Right forelimb (tissue), 1 donor: ENCODE results near the gene SLC4A1.
"Not testable (repeated sequence)": the region's sequence is repeated elsewhere in the genome, so short reads cannot be mapped to it uniquely, and the experiment has no call there.

ENCODE experiments used
- DNase-seq: peaks from one replicate; pipeline ENCODE4 v3.0.0-alpha.2; 2018

SLC4A1 gene

GRCh38 chr17:44255915-44256314 lies 12.0 kb downstream of the SLC4A1 start:
- DNase-seq: no peak

GRCh38 chr17:44254361-44255095 lies 13.4 kb downstream of the SLC4A1 start:
- no peak for DNase-seq

GRCh38 chr17:44253006-44253405 lies 14.9 kb downstream of the SLC4A1 start:
- no peak for DNase-seq

GRCh38 chr17:44251062-44251461 lies 16.9 kb downstream of the SLC4A1 start:
- DNase-seq: no peak

GRCh38 chr17:44249501-44250246 lies 18.3 kb downstream of the SLC4A1 start:
- DNase-seq: no peak

- no peak for DNase-seq
These were observed 19.8 kb downstream of the SLC4A1 start for GRCh38 chr17:44247876-44248736.

GRCh38 chr17:44247440-44247841 lies 20.5 kb downstream of the SLC4A1 start:
- no peak for DNase-seq

- no peak for DNase-seq
These were observed 26.8 kb downstream of the SLC4A1 start for GRCh38 chr17:44241106-44241624.

GRCh38 chr17:44237886-44238285 lies 30.0 kb downstream of the SLC4A1 start:
- not testable (repeated sequence) for DNase-seq

GRCh38 chr17:44236444-44236991 lies 31.4 kb downstream of the SLC4A1 start:
- DNase-seq: no peak

GRCh38 chr17:44235583-44235936 lies 32.4 kb downstream of the SLC4A1 start:
- no peak for DNase-seq

GRCh38 chr17:44233582-44233981 lies 34.4 kb downstream of the SLC4A1 start:
- DNase-seq: no peak

GRCh38 chr17:44232061-44232460 lies 35.9 kb downstream of the SLC4A1 start:
- DNase-seq: no peak

GRCh38 chr17:44230140-44230539 lies 37.8 kb downstream of the SLC4A1 start:
- no peak for DNase-seq

GRCh38 chr17:44229090-44229489 lies 38.8 kb downstream of the SLC4A1 start:
- no peak for DNase-seq

- DNase-seq: peak; percentile 77
These were observed 44.3 kb downstream of the SLC4A1 start for GRCh38 chr17:44223541-44224071.

GRCh38 chr17:44222112-44222869 lies 45.6 kb downstream of the SLC4A1 start:
- peak; percentile 76 for DNase-seq

- DNase-seq: no peak
These were observed 46.1 kb downstream of the SLC4A1 start for GRCh38 chr17:44221862-44222111.

GRCh38 chr17:44221084-44221861 lies 46.7 kb downstream of the SLC4A1 start:
- peak; percentile 90 for DNase-seq

- DNase-seq: peak; percentile 77
These were observed 47.5 kb downstream of the SLC4A1 start for GRCh38 chr17:44220213-44221083.
